H9 (cell line): Measurements from ENCODE around the gene DLST. TPM values are rescaled to one million over a fixed set of nuclear protein-coding genes. Genes with fewer than 3 reads are reported as not detected.

Experiments used
- DNase-seq: peaks from one replicate; pipeline ENCODE4 v3.0.0-alpha.2; 2017
- H2AFZ ChIP-seq: one replicate; pipeline ENCODE4 v1.6.1; 2013; ENCODE audit warnings: mild to moderate bottlenecking, low read length, control low read depth, moderate library complexity
- H2AK5ac ChIP-seq: 2 replicates; pipeline ENCODE4 v1.6.1; 2013; ENCODE audit warnings: low read length, control low read depth, mixed read lengths; ENCODE audit not compliant: insufficient read length
- H2BK120ac ChIP-seq: one replicate; pipeline ENCODE4 v1.6.1; 2013; ENCODE audit warnings: low read depth, mild to moderate bottlenecking, low read length, control low read depth, inconsistent platforms; ENCODE audit not compliant: poor library complexity, severe bottlenecking
- H2BK12ac ChIP-seq: 2 replicates; pipeline ENCODE4 v1.6.1; 2013; ENCODE audit warnings: low read length, control low read depth, mixed read lengths, low read depth; ENCODE audit not compliant: insufficient read length
- H2BK15ac ChIP-seq: 2 replicates; pipeline ENCODE4 v1.6.1; 2013; ENCODE audit warnings: low read depth, low read length, control low read depth
- H2BK20ac ChIP-seq: one replicate; pipeline ENCODE4 v1.6.1; 2013; ENCODE audit warnings: low read depth, mild to moderate bottlenecking, low read length, control low read depth, inconsistent platforms; ENCODE audit not compliant: poor library complexity, severe bottlenecking
- H2BK5ac ChIP-seq: 2 replicates; pipeline ENCODE4 v1.6.1; 2013; ENCODE audit warnings: low read length, control low read depth, mixed read lengths; ENCODE audit not compliant: insufficient read length
- H3K14ac ChIP-seq: 2 replicates; pipeline ENCODE4 v1.6.1; 2013; ENCODE audit warnings: low read length, control low read depth; ENCODE audit not compliant: insufficient read depth
- H3K18ac ChIP-seq: 2 replicates; pipeline ENCODE4 v1.6.1; 2013; ENCODE audit warnings: low read depth, mild to moderate bottlenecking, mixed read lengths, low read length, control low read depth; ENCODE audit not compliant: insufficient read length
- H3K23ac ChIP-seq: 2 replicates; pipeline ENCODE4 v1.6.1; 2013; ENCODE audit warnings: low read length, control low read depth, mixed read lengths, low read depth; ENCODE audit not compliant: insufficient read length
- H3K23me2 ChIP-seq: 2 replicates; pipeline ENCODE4 v1.6.1; 2013; ENCODE audit warnings: low read depth, mild to moderate bottlenecking, mixed read lengths, low read length, control low read depth; ENCODE audit not compliant: insufficient read length, poor library complexity, severe bottlenecking
- H3K27ac ChIP-seq: 2 replicates; pipeline ENCODE4 v1.5.1; 2013; ENCODE audit warnings: low read length, control low read depth, mixed read lengths, low read depth; ENCODE audit not compliant: insufficient read length
- H3K27me3 ChIP-seq: 2 replicates; pipeline ENCODE4 v1.6.1; 2013; ENCODE audit warnings: low read length, control low read depth, inconsistent platforms; ENCODE audit not compliant: insufficient read depth
- H3K4ac ChIP-seq: 2 replicates; pipeline ENCODE4 v1.6.1; 2013; ENCODE audit warnings: low read depth, mild to moderate bottlenecking, control low read depth, inconsistent platforms, low read length, moderate library complexity
- H3K4me1 ChIP-seq: 2 replicates; pipeline ENCODE4 v1.6.1; 2013; ENCODE audit warnings: low read length, control low read depth, inconsistent platforms; ENCODE audit not compliant: insufficient read depth
- H3K4me2 ChIP-seq: 2 replicates; pipeline ENCODE4 v1.6.1; 2013; ENCODE audit warnings: low read length, control low read depth, mixed read lengths; ENCODE audit not compliant: insufficient read length, insufficient read depth
- H3K56ac ChIP-seq: 2 replicates; pipeline ENCODE4 v1.6.1; 2013; ENCODE audit warnings: low read depth, mild to moderate bottlenecking, mixed read lengths, low read length, control low read depth; ENCODE audit not compliant: insufficient read length
- H3K79me1 ChIP-seq: 2 replicates; pipeline ENCODE4 v1.6.1; 2013; ENCODE audit warnings: low read depth, mild to moderate bottlenecking, moderate library complexity, low read length, control low read depth, inconsistent platforms; ENCODE audit not compliant: insufficient read depth, poor library complexity, severe bottlenecking
- H3K79me2 ChIP-seq: 2 replicates; pipeline ENCODE4 v1.6.1; 2013; ENCODE audit warnings: low read length, control low read depth, inconsistent platforms; ENCODE audit not compliant: insufficient read depth
- H3K9ac ChIP-seq: 2 replicates; pipeline ENCODE4 v1.6.1; 2013; ENCODE audit warnings: low read length, control low read depth, mixed read lengths; ENCODE audit not compliant: insufficient read length; ENCODE audit errors: extremely low read depth
- H3K9me3 ChIP-seq: one replicate; pipeline ENCODE4 v1.6.1; 2013; ENCODE audit warnings: low read depth, low read length, inconsistent platforms; ENCODE audit not compliant: control insufficient read depth
- H3T11ph ChIP-seq: one replicate; pipeline ENCODE4 v1.6.1; 2013; ENCODE audit warnings: mild to moderate bottlenecking, low read length, control low read depth, inconsistent platforms
- H4K20me1 ChIP-seq: one replicate; pipeline ENCODE4 v1.6.1; 2013; ENCODE audit not compliant: control insufficient read depth, insufficient read length, insufficient read depth
- H4K5ac ChIP-seq: 2 replicates; pipeline ENCODE4 v1.6.1; 2013; ENCODE audit warnings: low read depth, mild to moderate bottlenecking, mixed read lengths, low read length, control low read depth; ENCODE audit not compliant: insufficient read length
- H4K8ac ChIP-seq: replicated peaks from 2 replicates; pipeline ENCODE4 v1.6.1; 2013; ENCODE audit warnings: low read length, control low read depth, mixed read lengths, low read depth; ENCODE audit not compliant: insufficient read length
- H4K91ac ChIP-seq: 2 replicates; pipeline ENCODE4 v1.6.1; 2013; ENCODE audit warnings: low read depth, mild to moderate bottlenecking, moderate library complexity, mixed read lengths, low read length, control low read depth; ENCODE audit not compliant: insufficient read length
- H3K27ac Mint-ChIP-seq, 3 experiments: 2 replicates in 2 of 3; 3 replicates in 1 of 3; pipeline ENCODE4 v1.8.0; 2020 to 2021; ENCODE audit warnings: mixed read lengths in 3 of 3, mild to moderate bottlenecking in 1 of 3, moderate library complexity in 1 of 3
- H3K27me3 Mint-ChIP-seq: 2 replicates; pipeline ENCODE4 v1.8.0; 2021; ENCODE audit warnings: low read depth, mild to moderate bottlenecking, moderate library complexity, mixed read lengths
- H3K36me3 Mint-ChIP-seq, 3 experiments: 2 replicates in 2 of 3; 3 replicates in 1 of 3; pipeline ENCODE4 v1.8.0; 2020 to 2021; ENCODE audit warnings: low read depth in 3 of 3, mixed read lengths in 3 of 3; ENCODE audit not compliant: insufficient read depth in 1 of 3
- H3K4me1 Mint-ChIP-seq, 2 experiments: 2 replicates each; pipeline ENCODE4 v1.8.0; 2020; ENCODE audit warnings: mixed read lengths in 2 of 2
- H3K4me3 Mint-ChIP-seq, 2 experiments: 2 replicates in 1 of 2; 3 replicates in 1 of 2; pipeline ENCODE4 v1.8.0; 2020 to 2021; ENCODE audit warnings: mild to moderate bottlenecking in 2 of 2, mixed read lengths in 2 of 2, moderate library complexity in 1 of 2
- H3K9me3 Mint-ChIP-seq, 2 experiments: 2 replicates in 1 of 2; 3 replicates in 1 of 2; pipeline ENCODE4 v1.8.0; 2020; ENCODE audit warnings: mild to moderate bottlenecking in 2 of 2, mixed read lengths in 2 of 2, moderate library complexity in 1 of 2
- CTCF ChIP-seq: fragments of 200-600 bp; sonication (generic); conservative IDR thresholded peaks from 3 replicates; pipeline ENCODE4 v1.8.0; 2021; ENCODE audit warnings: antibody characterized with exemption, mild to moderate bottlenecking
- WGBS: extraction: QIAGEN DNeasy Blood & Tissue Kit; methylation state at CpG from one replicate; pipeline ENCODE4 v1.1.7; 2013; ENCODE audit warnings: missing lambda C conversion rate, low lambda C conversion rate, mixed read lengths; ENCODE audit not compliant: insufficient read length; ENCODE audit errors: extremely low coverage; 5-methylcytosine and 5-hydroxymethylcytosine counted together
- total RNA-seq: library from RNA; stranded (reverse); gene quantifications from 2 replicates; pipeline ENCODE4 v1.2.1, GENCODE V29; 2021

Gene DLST
- total RNA-seq, 1 experiment from 2014 or later, result 116 TPM

GRCh38 chr14:74892745-74893144 is 11.0 kb downstream of the DLST start:
- Histone ChIP-seq H3K79me2 (peaks cover 3% of the 10 kb centered on the region; the same call in 1 of the 2 replicates), H3K14ac (no peak overlapping the region), H3K79me1 (peaks cover 8% of the 10 kb centered on the region), H3K4me2 (no peak overlapping the region), H3T11ph (no peak overlapping the region), H3K4me1 (no peaks in the 10 kb centered on the region; the same call in 1 of the 2 replicates), H2BK120ac (no peak overlapping the region), H2BK12ac (no peak overlapping the region), H3K9me3 (no peaks in the 10 kb centered on the region), H3K23ac (no peak overlapping the region), H4K8ac (no peak overlapping the region), H3K23me2 (no peaks in the 10 kb centered on the region), H4K5ac (no peak overlapping the region), H3K27ac (no peak overlapping the region), H2BK15ac (no peak overlapping the region), H3K56ac (no peak overlapping the region), H3K9ac (no peak overlapping the region), H3K18ac (no peak overlapping the region), H4K20me1 (no peaks in the 10 kb centered on the region), H3K4ac (no peak overlapping the region), H2BK20ac (no peak overlapping the region), H2AK5ac (no peak overlapping the region), H2BK5ac (no peak overlapping the region), H4K91ac (no peak overlapping the region), H2AFZ (no peak overlapping the region), H3K27me3 (no peaks in the 10 kb centered on the region)
- H3K4me1 Mint-ChIP-seq, result peaks cover 12 to 13% of the 10 kb centered on the region in 2 experiments
- no peak for DNase-seq
- no peaks in the 10 kb centered on the region for H3K27me3 Mint-ChIP-seq
- no peaks in the 10 kb centered on the region for H3K9me3 Mint-ChIP-seq
- no CpG with 5 or more reads among the region's 5 CpGs for WGBS
- H3K4me3 Mint-ChIP-seq, result no peak overlapping the region
- H3K36me3 Mint-ChIP-seq, result peaks cover 59 to 91% (median 86%) of the 10 kb centered on the region in 3 experiments
- no peak for TF ChIP-seq CTCF
- H3K27ac Mint-ChIP-seq, result no peak overlapping the region; a peak in 1 of 7 replicates
